ENCODE measurements around the gene IQCF2.
"Not testable (repeated sequence)": the region's sequence is repeated elsewhere in the genome, so short reads cannot be mapped to it uniquely, and the experiment has no call there.

Gene IQCF2

GRCh38 chr3:51879937-51880336, 18.5 kb downstream of the IQCF2 start:
- DNase-seq: no peak

- DNase-seq: no peak
Observed at GRCh38 chr3:51886447-51886846, 25.0 kb downstream of the IQCF2 start.

- DNase-seq: no peak
Observed at GRCh38 chr3:51887620-51888019, 26.2 kb downstream of the IQCF2 start.

- no peak for DNase-seq
Observed at GRCh38 chr3:51888463-51889105, 27.2 kb downstream of the IQCF2 start.

GRCh38 chr3:51891242-51892039, 30.0 kb downstream of the IQCF2 start:
- DNase-seq: no peak

GRCh38 chr3:51894391-51894790, 33.0 kb downstream of the IQCF2 start:
- no peak for DNase-seq

GRCh38 chr3:51894939-51895338, 33.5 kb downstream of the IQCF2 start:
- DNase-seq: no peak

- DNase-seq: no peak
Observed at GRCh38 chr3:51896607-51897305, 35.3 kb downstream of the IQCF2 start.

GRCh38 chr3:51897391-51897790, 36.0 kb downstream of the IQCF2 start:
- DNase-seq: no peak

GRCh38 chr3:51900043-51900442, 38.6 kb downstream of the IQCF2 start:
- DNase-seq: not testable (repeated sequence)

GRCh38 chr3:51902361-51902760, 40.9 kb downstream of the IQCF2 start:
- not testable (repeated sequence) for DNase-seq

GRCh38 chr3:51904034-51904823, 42.8 kb downstream of the IQCF2 start:
- DNase-seq: no peak

- no peak for DNase-seq
Observed at GRCh38 chr3:51908026-51908425, 46.6 kb downstream of the IQCF2 start.
